ENCODE measurements around the gene PRR12. TPM values are rescaled to one million over a fixed set of nuclear protein-coding genes. Genes with fewer than 3 reads are reported as not detected.
"Not testable (repeated sequence)": the region's sequence is repeated elsewhere in the genome, so short reads cannot be mapped to it uniquely, and the experiment has no call there.

The PRR12 gene
- total and polyA plus RNA-seq, 2 donors from 2014 or later: 4.9 to 27.4 TPM

- intact Hi-C loops (cut with DNase I): no loop called here
- H3K27ac ChIP-seq (ENCODE audit: low read depth in 2 of 2, low read length in 2 of 2): no peak overlapping the region
- peaks cover 5 to 39% (median 11%) of the 10 kb centered on the region in 3 donors for H3K36me3 ChIP-seq (ENCODE audit: control insufficient read depth in 2 of 3, insufficient read depth in 3 of 3, low read length in 3 of 3)
- TF ChIP-seq CTCF (IDR thresholded peaks at IDR 0.05; ENCODE audit: borderline replicate concordance, extremely low read depth, insufficient read depth): no peak
- DNase-seq: no peak
- no peak overlapping the region for H3K9ac ChIP-seq (ENCODE audit: low read length in 3 of 3)
- no peak overlapping the region for H3K4me3 ChIP-seq (ENCODE audit: low read length in 3 of 3)
- FAIRE-seq: no peak
- H3K9me3 ChIP-seq (ENCODE audit: control insufficient read depth in 2 of 3, insufficient read depth in 1 of 3, low read length in 3 of 3): no peaks in the 10 kb centered on the region
- no peaks in the 10 kb centered on the region for H3K27me3 ChIP-seq (ENCODE audit: control insufficient read depth, insufficient read depth, low read length)
- no peaks in the 10 kb centered on the region for H3K4me1 ChIP-seq (ENCODE audit: control insufficient read depth in 2 of 3, insufficient read depth in 2 of 3, low read depth in 1 of 3, low read length in 3 of 3)
Observed at GRCh38 chr19:49616945-49617344, 26.0 kb downstream of the PRR12 start.

- intact Hi-C loops (cut with DNase I); H3K27me3 ChIP-seq (ENCODE audit: control insufficient read depth, insufficient read depth, low read length); H3K4me1 ChIP-seq (ENCODE audit: control insufficient read depth in 2 of 3, insufficient read depth in 2 of 3, low read depth in 1 of 3, low read length in 3 of 3); H3K27ac ChIP-seq (ENCODE audit: low read depth in 2 of 2, low read length in 2 of 2); H3K9ac ChIP-seq (ENCODE audit: low read length in 3 of 3); FAIRE-seq; H3K4me3 ChIP-seq (ENCODE audit: low read length in 3 of 3); DNase-seq; H3K9me3 ChIP-seq (ENCODE audit: control insufficient read depth in 2 of 3, insufficient read depth in 1 of 3, low read length in 3 of 3): not testable (repeated sequence)
- peaks cover 5 to 40% (median 11%) of the 10 kb centered on the region in 3 donors for H3K36me3 ChIP-seq (ENCODE audit: control insufficient read depth in 2 of 3, insufficient read depth in 3 of 3, low read length in 3 of 3)
Observed at GRCh38 chr19:49617860-49618259, 26.9 kb downstream of the PRR12 start.

GRCh38 chr19:49624967-49625910 lies 34.3 kb downstream of the PRR12 start:
- Histone ChIP-seq H3K4me1 (ENCODE audit: control insufficient read depth in 2 of 3, insufficient read depth in 2 of 3, low read depth in 1 of 3, low read length in 3 of 3) (no peaks in the 10 kb centered on the region), H3K27ac (ENCODE audit: low read depth in 2 of 2, low read length in 2 of 2) (no peak overlapping the region), H3K36me3 (ENCODE audit: control insufficient read depth in 2 of 3, insufficient read depth in 3 of 3, low read length in 3 of 3) (peaks cover 0 to 11% (median 2%) of the 10 kb centered on the region in 3 donors), H3K9me3 (ENCODE audit: control insufficient read depth in 2 of 3, insufficient read depth in 1 of 3, low read length in 3 of 3) (no peaks in the 10 kb centered on the region), H3K4me3 (ENCODE audit: low read length in 3 of 3) (no peak overlapping the region), H3K9ac (ENCODE audit: low read length in 3 of 3) (no peak overlapping the region), H3K27me3 (ENCODE audit: control insufficient read depth, insufficient read depth, low read length) (no peaks in the 10 kb centered on the region)
- FAIRE-seq: no peak
- TF ChIP-seq CTCF (IDR thresholded peaks at IDR 0.05; ENCODE audit: borderline replicate concordance, extremely low read depth, insufficient read depth): no peak
- intact Hi-C loops (cut with DNase I): no loop called here
- no peak for DNase-seq

GRCh38 chr19:49626226-49626625 lies 35.2 kb downstream of the PRR12 start:
- Histone ChIP-seq H3K4me1 (ENCODE audit: control insufficient read depth in 2 of 3, insufficient read depth in 2 of 3, low read depth in 1 of 3, low read length in 3 of 3) (peaks cover 0 to 4% (median 4%) of the 10 kb centered on the region in 3 donors), H3K9me3 (ENCODE audit: control insufficient read depth in 2 of 3, insufficient read depth in 1 of 3, low read length in 3 of 3) (no peaks in the 10 kb centered on the region), H3K27me3 (ENCODE audit: control insufficient read depth, insufficient read depth, low read length) (no peaks in the 10 kb centered on the region), H3K36me3 (ENCODE audit: control insufficient read depth in 2 of 3, insufficient read depth in 3 of 3, low read length in 3 of 3) (peaks cover 0 to 10% (median 2%) of the 10 kb centered on the region in 3 donors), H3K4me3 (ENCODE audit: low read length in 3 of 3) (no peak overlapping the region), H3K27ac (ENCODE audit: low read depth in 2 of 2, low read length in 2 of 2) (no peak overlapping the region), H3K9ac (ENCODE audit: low read length in 3 of 3) (no peak overlapping the region)
- no peak for TF ChIP-seq CTCF (IDR thresholded peaks at IDR 0.05; ENCODE audit: borderline replicate concordance, extremely low read depth, insufficient read depth)
- intact Hi-C loops (cut with DNase I): no loop called here
- FAIRE-seq: no peak
- no peak for DNase-seq
